ENCODE measurements around the gene TFEB.

DNA sequence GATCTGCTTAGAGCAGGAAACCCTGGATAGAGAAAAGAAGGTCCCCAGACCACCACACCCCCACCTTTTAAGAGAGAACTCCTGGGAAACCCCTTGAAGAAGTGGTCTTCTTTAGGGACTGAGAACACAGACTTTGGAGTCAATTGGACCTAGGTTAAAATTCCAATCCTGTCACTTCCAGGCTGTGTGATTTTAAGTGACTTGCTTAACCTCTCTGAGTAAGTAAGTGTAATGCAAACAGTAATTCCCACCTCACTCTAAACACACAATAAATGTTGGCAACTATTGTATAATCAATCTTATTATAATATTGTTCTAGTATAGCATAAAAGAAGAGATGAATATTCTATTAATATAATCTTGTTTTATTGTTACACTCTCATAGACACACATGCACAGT lies 3.3 kb downstream of the TFEB start:
- TF ChIP-seq, protein P1, sequence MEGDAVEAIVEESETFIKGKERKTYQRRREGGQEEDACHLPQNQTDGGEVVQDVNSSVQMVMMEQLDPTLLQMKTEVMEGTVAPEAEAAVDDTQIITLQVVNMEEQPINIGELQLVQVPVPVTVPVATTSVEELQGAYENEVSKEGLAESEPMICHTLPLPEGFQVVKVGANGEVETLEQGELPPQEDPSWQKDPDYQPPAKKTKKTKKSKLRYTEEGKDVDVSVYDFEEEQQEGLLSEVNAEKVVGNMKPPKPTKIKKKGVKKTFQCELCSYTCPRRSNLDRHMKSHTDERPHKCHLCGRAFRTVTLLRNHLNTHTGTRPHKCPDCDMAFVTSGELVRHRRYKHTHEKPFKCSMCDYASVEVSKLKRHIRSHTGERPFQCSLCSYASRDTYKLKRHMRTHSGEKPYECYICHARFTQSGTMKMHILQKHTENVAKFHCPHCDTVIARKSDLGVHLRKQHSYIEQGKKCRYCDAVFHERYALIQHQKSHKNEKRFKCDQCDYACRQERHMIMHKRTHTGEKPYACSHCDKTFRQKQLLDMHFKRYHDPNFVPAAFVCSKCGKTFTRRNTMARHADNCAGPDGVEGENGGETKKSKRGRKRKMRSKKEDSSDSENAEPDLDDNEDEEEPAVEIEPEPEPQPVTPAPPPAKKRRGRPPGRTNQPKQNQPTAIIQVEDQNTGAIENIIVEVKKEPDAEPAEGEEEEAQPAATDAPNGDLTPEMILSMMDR (IDR thresholded peaks at IDR 0.05), result no peak
- no peak for TF ChIP-seq POLR2A (IDR thresholded peaks at IDR 0.05)

Data from thyroid gland (tissue), 4 donors.